Activated naive CD4-positive, alpha-beta T cell treated with Interleukin-2 at 50 U/mL for 16 hours (primary cell): ENCODE results near the gene TCP11L2.
"Not testable (repeated sequence)": the region's sequence is repeated elsewhere in the genome, so short reads cannot be mapped to it uniquely, and the experiment has no call there.

Source experiments
- DNase-seq: peaks from one replicate; pipeline ENCODE4 v3.0.0-alpha.2; 2020

Gene TCP11L2

DNA sequence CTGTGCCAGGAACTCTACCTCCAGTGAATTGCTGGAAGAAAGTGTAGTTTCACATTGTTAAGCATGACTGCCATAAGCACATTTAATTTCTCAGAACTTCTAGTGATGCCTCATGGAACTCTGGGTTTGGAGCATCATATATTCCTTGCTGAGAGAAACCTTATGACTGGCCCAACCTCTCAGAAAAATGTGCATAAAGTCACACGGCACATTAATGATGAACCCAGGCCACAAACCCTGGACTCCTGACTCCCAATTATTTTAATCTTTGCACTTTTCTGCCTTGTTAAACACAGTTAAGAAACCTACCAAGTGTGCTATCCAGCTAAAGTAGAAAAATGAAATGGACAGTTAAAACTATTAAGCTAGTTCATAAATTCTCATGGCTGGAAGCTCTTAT is 5.6 kb downstream of the TCP11L2 start:
- no peak for DNase-seq

DNA sequence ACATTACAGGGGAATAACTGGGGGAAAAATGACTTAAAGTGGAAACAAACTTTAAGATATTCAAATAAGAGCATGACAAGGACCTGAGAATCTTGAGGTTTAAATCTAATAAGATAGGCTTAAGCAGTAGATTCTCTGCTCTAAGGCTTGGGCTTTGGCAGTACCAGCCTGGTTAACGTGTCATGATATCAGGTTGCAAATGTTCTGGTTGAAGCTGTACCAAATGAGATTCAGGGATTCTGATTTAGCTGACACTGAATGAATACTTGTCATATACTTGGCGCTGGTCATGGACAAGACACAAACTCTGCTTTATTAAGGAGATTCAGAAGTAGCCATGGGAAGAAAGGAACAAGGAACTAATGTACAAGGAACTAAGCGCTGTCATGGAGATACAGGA is 6.1 kb downstream of the TCP11L2 start:
- no peak for DNase-seq

DNA sequence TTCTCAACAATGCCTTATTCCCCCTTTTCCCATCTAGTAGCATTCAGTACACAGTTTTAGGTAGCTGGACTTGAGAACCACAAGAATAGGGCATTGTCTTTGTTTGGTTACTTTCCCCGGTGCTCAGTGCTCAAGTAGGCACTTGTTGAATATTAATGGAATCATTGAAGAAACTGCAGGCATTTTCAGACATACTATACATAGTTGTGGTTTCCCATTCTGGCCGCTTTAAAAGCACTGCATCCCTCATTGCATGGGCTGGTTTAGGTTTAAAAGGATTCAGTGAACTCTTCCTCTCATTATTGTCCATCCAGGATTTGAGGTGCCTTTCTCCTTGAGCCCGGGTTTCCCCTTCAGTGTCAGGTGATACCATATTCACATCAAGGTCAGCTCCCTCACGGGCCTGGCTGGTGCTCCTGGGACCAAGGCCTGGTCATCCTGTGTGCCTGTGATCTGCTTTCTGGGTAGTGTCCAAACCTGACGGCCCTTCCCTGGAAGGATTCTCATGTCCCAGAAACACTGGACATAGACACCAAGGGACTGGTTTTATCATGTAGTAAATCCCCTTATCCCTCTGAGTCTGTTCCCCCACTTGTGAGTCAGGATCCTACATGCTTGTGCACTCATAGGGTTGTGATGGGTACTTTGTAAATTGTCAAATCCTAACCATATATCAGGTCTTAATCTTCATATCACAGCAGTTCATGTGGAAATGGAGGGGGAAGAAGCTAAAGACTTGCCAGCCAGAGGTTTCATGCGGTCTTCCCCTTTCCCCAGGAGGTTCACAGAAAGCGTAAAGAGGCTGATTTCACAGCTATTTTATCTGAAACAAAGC is 7.4 kb downstream of the TCP11L2 start:
- DNase-seq, result no peak

DNA sequence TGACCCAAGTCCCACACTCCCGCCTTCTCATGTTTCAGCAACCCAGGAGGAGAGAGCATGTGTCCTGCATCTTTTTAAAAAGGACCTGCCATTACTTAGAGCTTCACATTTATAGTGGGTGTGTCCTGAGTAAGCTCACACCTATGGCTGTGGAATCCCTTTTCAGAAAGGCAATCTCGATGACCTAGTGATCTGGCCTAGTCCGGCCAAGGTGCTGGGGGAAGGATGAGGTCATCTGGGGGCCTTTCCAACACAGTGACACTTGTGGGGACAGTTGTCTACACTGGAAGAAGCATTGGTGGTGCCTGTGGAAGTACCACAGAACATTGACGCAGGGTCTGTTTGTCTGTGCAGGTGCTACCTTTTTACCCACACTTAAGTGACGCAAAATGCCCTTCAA is 8.2 kb downstream of the TCP11L2 start:
- DNase-seq, result no peak

DNA sequence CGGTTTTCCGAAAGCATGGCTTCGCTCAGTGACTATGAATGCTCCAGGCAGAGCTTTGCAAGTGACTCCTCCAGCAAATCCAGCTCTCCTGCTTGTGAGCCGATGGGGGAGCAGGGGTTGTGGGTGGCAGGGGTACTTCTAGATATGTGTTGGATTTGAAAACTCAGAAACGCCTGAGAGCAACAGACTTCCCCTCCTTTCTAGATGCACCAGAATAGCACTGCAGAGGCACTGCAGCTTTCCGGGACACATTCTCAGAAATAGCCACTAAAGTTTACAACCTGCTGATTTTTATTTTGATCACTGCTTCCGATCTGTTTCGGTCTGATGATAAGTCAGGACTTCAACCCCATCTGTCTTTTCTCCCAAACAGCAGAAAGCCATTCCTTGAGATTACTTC is 8.6 kb downstream of the TCP11L2 start:
- DNase-seq, result no peak

DNA sequence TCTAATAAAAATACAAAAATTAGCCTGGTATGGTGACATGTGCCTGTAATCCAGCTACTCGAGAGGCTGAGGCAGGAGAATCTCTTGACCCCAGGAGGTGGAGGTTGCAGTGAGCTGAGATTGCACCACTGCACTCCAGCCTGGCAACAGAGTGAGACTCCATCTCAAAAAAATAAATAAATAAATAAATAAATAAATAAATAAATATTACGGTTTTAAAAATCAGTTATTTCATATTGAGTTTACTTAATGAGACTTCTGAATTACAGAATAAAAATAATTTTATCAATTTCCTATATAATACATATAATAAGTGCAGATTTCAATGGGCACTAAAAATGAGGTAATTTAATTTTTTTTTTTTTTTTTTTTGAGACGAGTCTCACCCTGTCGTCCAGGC is 10.9 kb downstream of the TCP11L2 start:
- DNase-seq, result not testable (repeated sequence)

DNA sequence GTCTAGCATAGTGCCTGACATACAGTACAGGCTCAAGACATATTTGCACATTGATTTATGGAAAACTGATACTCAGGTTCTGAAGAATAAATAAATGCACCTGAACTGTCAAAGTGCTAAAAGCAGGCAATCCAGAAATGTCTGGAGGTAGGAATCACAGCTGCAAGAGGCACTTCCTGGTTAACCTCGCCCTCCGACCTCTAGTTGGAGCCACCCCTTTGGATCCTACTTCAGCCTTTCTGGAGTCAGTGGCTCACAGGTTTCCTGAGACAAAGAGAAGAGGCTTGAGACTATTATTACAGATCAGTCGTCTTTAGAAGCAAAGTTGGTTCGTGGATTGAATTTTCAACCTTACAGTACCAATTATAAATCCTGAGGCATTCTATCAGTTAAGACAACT is 13.0 kb downstream of the TCP11L2 start:
- DNase-seq, result no peak

DNA sequence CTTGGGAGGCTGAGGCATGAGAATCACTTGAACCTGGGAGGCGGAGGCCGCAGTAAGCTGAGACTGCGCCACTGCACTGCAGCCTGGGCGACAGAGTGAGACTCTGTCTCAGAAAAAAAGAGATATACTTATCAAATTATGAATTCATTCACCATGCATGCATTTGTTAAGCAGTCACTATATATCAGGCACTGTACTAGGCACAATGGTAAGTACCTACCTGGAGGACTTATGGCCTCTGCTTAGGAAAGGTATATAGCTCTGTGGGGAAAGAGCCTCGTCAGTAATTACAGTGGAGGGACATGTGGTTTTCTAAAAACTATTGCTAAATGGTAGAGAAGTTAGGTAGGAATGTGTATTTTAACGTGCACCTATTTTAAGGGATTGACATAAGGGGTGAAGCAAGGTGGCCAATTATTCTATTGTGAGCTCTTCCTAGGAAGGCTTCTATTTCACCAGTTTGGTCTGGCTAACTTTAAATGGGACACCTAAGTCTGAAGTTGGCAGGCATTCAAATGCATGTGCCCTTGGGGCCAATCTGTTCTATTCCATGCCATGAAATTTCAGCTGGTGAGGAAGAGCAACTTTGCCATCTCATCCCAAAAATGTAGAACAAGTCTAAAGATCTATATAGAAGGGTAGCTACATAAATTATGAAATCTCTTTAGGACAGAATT is 15.0 kb downstream of the TCP11L2 start:
- no peak for DNase-seq

DNA sequence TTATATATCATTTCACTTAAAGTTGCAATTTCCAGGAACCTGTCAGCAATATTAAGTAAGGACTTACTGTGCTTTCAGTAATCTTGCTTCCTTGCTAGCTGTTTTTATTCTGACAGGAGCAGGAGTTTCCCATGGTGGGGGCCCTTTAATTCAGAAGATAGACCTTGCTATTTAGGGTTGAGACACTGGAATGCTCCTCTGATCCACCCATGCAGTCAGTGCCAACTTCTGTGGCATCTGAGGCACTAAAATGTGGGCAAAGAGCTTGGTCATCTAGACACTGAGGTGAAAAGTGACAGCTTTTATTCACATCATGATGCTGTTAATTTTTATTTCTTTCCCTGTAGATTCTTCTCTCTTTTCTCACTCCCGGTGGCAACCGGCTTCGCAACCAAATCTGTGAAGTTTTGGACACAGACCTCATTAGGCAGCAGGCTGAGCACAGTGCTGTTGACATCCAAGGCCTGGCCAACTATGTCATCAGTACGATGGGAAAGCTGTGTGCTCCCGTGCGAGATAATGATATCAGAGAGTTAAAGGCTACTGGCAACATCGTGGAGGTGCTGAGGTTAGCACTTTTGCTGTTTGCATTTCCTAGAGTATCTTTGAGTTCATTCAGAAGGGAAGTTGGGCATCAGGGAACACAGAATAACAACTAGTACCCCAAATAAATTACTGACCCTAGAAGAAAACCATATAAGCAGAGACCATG is 18.8 kb downstream of the TCP11L2 start:
- no peak for DNase-seq

DNA sequence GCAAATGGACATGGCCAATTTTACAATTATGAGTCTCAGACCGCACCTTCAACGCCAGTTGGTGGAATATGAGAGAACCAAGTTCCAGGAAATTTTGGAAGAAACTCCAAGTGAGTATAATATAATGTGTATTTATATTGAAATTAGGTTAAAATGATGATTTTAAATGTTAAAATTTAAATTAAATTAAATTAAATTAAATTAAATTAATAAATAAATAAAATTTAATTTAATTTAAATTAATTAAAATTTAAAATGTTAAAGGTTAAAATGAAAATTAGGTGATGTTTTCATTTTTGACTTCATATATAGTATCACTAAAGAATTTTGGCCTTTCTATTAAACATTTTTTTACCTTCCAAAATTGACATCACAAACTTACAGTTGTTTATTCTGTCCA is 21.0 kb downstream of the TCP11L2 start:
- no peak for DNase-seq

DNA sequence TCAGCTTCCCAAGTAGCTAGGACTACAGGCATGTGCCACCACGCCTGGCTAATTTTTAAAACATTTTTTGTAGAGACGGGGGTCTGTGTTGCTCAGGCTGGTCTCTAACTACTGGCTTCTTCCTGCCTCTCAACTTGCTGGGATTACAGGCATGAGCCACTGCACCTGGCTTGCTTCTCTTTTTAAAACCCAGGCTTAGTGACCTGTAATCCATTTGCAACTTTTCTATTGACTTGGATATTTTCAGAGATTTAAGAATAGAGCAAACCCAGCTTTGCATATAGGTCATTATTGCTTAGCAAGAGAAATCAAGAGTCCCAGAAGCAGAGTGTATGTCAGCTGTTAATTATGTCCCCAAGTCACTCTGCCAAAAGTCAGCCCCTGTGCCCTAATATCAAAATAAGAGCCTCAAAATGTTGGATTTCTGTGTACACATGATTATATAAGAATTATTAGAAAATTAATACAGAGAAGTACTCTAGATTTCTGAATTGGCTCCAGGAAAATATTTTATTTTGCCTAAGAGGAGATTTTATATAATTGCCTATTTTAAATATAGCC is 24.9 kb downstream of the TCP11L2 start:
- DNase-seq, result no peak

DNA sequence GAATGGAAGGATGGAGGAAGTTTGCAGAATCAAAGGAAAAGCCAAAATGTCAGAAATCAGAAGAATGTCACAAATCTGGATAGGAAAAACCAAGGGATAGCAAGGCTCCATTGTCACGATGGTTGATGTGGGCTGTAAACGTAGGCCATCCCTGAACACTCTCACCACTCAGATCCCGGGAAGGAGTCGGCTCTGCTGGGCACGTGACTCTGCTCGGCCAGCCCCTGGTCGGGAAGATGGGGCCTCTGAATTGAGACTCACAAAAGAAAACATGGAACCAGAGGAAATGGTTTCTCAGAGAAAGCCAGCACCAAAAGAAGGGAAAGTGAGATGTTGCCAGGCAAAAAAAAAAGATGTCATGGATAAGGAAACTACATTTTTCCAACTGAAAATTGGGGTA is 26.2 kb downstream of the TCP11L2 start:
- DNase-seq, result no peak

DNA sequence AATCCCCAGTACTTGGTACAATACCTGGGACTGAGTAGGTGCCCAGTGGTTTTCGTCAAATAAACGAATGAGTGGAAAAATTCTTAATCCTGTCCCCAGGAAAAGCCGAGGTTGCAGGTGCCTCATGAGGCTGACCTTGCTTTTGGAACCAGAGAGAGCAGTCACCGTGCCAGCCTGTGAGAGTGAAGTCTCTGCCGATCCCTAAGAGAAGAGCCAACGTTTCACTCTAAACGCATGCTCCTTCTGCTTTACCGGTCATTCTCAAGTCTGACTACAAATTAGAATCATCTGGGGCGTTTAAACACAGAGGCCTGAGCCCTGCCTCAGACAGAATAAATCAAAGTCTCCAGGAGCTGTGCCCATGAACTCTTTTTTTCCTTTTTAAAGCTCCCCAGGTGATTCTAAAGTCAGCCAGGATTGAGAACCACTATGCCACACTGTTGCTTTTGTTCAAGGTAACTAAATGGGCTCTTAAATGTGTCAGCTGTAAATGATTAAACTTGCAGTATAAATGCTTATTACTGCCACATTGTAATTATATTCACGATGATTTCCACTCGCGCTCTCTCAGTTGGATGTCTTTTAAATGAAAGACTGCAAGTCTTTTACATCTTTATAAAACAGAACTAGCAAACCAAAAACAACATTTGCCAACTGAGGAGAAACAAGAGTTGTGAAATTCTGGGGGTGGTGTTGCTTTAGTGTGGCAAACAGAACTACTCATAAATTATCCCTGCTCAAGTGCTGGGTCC is 26.9 kb downstream of the TCP11L2 start:
- DNase-seq, result no peak

DNA sequence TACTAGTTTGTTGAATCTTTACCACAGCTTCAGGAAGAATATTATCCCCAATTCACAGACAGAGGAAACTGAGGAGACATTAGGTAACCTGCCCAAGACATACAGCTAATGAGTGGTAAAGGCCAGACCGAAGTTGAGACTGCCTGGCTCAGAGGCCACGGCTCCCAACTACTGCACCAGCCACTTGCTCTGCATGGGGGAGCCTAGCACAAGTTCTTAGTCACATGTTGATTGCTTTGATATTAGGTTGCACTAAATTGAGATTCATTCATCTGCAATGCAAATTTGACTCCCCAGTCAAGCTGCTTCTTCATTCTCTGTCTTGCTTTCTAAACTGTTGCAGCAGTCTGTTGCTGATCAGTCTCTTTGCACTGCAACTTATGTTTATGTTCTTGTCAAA is 29.1 kb downstream of the TCP11L2 start:
- DNase-seq, result no peak

DNA sequence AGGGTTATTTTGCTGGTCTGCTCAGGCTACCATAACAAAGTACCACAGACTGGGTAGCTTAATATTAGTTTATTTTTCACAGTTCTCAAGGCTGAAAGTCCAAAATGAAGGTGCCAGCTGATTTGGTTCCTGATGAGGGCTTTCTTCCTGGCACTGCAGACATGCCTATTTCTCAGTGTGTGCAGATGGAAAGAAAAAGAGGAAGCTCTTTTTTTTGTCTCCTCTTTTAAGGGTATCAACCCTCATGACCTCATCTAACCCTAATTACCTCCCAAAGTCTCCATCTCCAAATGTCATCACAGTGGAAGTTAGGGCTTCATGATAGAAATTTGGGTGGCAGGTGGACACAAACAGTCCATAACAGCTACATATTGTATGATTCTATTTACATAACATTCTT is 30.0 kb downstream of the TCP11L2 start:
- DNase-seq, result no peak

DNA sequence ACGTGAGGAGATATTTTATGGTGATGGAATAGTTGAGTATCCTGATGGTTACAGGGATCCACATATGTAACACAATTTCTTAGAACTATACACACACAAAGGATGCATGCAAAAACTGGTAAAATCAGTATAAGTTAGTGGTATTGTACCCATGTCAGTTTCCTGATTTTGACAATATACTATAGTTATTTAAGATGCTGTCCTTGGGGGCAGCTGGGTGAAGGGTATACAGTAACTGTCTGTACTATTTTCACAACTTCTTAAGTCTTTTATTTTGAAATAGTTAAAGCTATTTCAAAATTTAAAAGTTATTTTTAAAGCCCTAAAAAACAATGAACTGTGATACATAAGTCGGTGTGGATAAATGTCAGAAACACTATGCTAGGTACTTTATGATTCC is 30.5 kb downstream of the TCP11L2 start:
- no peak for DNase-seq

DNA sequence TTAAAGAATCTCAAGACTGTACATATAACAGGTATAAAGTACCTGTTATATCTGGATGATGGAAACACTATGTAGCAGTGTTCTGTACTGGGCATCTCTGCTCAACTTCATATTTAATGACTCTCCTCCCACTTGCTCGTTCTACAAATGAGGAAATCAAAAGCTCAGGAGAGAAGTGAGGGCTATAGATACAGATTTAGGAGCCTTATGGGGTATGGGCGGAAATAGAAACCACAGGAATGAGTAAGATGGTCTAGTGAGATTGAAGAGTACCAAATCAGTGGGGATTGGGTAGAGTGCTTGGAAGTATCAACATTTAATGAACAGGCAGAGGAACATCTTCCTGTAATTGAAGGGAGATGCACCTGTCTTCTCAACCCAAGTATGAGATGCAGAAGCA is 31.2 kb downstream of the TCP11L2 start:
- DNase-seq, result no peak

DNA sequence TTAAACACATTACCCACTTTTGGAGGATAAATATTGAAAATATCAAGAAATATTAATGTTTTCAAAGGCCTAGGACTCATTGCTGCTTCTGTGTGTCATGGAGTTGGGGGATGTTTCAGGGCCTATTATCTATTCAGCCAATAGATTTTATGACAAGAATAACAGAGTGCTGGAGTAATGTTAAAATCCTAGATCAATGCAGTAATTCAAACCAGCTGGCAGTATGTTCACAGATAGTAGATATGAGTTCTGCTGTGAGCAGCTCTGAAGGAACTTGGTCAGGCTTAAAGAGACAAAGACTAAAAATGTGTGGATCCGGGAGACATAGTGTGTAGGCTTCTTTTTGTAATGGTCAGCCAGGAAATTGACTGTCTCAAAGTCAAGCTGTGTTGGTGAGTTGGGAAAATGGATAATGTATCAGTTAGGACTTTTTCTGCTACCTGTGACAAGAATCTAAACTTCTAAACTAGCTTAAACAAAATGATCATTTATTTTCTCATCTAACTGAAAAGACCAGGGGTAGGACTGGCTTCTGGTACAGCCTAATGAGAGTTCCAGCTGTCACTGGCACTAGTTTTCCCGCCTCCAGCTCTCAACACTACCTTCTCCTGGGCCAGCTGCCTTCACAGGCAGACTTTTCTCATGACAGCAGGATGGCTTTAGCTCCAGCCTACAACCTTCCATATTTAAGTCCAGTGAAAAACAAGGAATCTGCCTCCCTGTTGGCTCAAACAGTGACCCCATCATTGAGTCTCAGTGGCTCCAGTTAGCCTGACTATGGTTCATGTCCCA is 38.7 kb downstream of the TCP11L2 start:
- no peak for DNase-seq

DNA sequence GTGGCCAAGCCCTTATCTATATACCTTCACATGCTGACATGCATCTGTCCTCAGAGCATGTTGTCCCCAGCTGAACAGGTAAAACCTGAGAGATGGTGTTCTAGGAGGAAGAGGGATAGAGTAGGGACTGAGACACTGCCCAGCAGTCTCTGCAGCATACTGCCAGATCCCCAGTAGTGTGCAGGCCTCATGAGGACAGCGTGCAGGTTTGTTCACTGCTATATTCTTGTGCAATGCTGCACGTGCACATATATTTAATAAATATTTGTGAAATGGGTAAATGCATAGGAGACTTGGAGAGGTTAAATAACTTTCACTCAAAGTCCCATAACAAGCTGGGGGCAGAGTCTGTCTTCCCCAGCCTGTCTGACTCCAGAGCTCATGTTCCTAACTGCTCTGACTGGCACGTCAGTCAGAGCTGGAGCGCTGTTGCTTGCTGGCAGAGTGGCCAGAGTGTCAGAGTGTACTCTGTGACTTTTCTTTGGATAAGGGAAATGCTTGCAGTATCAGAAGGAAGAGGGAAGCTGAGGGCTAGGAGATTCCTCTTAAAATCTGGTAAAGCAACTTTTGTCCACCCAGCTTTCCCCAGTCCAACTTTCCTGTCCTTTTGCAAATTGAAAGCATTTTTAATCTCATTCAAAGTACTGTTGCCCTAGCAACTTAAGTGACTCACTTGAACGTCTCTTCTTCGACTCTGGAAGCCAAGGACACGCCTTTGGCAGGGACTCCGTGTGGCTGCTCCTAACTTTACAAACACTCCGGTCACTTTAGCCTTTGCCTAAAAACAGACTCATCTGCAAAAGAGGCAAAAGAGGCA is 40.1 kb downstream of the TCP11L2 start:
- no peak for DNase-seq

DNA sequence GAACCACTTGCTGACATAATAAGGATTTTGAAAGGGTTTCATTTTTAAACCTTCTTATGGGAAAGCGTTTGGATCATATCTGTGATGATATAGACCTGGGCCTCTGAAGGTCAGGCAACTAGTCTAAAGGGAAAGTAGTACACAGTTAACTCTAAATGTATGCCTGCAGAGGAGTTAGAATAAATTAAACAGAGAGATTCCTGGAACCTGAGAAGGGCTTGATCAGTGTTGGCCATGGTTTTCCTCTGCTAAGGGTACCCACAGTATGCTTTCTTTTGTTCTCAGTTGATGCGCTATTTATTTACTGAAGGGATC is 40.6 kb downstream of the TCP11L2 start:
- no peak for DNase-seq

DNA sequence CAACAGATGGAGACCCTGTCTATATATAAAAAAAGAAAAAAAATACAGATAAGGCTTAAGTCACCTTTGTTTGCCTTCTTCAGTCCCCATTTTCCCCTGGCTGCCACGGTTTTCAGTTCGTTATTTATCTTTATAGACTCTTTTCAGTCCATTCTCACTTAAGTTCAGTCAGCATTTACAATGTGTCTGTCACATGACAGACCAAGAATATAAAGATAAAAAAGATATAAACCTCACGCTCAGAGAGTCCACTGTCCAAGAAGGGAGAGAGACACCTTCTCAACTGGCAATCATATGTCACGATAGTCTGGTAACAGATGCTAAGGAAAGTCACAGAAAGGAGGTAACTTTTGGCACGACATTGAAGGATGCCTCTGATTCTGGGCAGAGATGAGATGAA is 41.6 kb downstream of the TCP11L2 start:
- DNase-seq, result no peak
